GM13976 (cell line): Measurements from ENCODE around the gene PSMA6.
A peak's percentile ranks its signal among the peaks of the same experiment; 100 is the strongest.

Experiments
- DNase-seq: peaks from one replicate; pipeline ENCODE4 v3.0.0; 2012; ENCODE audit warnings: low spot score
- CTCF ChIP-seq: IDR thresholded peaks from 2 replicates; pipeline ENCODE4 v1.5.1; 2012; ENCODE audit warnings: borderline replicate concordance, mild to moderate bottlenecking; ENCODE audit not compliant: insufficient read depth; ENCODE audit errors: extremely low read depth, missing control alignments, control extremely low read depth
- in situ Hi-C: fragments of 300-500 bp; cut with MboI; formaldehyde crosslinking; loops from one replicate; pipeline ENCODE4 v1.12.0; 2022; ENCODE audit warnings: low sequenced_read_pairs, mixed read lengths, inconsistent platforms; ENCODE audit not compliant: unreplicated experiment

Gene PSMA6

GRCh38 chr14:35292051-35292769 lies at the start of gene PSMA6:
PSMA6 (plus strand) TSS chr14:35292382; CDS start chr14:35292477, 95 bp downstream.
- no peak for TF ChIP-seq CTCF
- in situ Hi-C loops = no loop called here

GRCh38 chr14:35242599-35243311 lies 49.4 kb upstream of the PSMA6 start:
- DNase-seq = no peak
- in situ Hi-C loops = no loop called here
- TF ChIP-seq CTCF = no peak

More at GRCh38 chr14:35292051-35292769, at the start of gene PSMA6:
- peak; percentile 94 for DNase-seq

DNA sequence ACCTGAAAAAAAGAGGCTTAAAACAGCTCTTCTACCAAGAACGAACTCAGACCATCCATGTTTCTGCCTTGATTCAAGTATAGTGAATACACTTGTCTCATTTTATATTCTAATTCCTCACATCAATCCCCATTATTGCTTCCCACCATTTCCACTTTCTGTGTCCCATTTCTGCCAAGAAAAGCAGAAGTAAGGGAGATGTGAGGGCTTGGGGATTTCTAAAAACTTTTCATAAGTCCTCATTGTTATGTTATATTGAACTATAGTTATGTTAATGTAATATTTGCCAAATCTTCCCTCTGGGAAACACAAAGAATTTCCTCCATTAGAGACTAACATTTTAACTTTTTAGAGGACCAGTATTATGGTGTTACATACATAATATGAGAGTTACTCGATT lies 48.2 kb upstream of the PSMA6 start:
- no peak for TF ChIP-seq CTCF
- DNase-seq = no peak
- in situ Hi-C loops = no loop called here

GRCh38 chr14:35244542-35244941 lies 47.6 kb upstream of the PSMA6 start:
- DNase-seq = no peak
- TF ChIP-seq CTCF = no peak

DNA sequence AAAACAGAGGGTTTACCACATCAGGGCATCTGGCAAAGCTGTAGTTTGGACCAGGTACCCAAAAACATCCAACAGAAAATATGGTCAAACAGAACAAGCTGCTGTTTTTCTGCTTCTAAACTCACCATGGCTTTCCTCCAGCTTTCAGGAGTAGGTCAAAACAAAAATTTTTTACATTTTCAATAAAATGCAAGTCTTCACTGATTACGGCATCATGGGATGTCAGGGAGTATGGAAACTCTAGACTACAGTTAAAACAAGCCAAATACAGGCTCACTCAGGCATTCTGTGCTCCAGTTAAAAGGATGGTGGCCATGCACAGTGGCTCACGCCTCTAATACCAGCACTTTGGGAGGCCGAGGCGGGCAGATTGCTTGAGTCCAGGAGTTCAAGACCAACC lies 47.1 kb upstream of the PSMA6 start:
- in situ Hi-C loops = no loop called here
- DNase-seq = no peak
- no peak for TF ChIP-seq CTCF

More at GRCh38 chr14:35244542-35244941, 47.6 kb upstream of the PSMA6 start:
- in situ Hi-C loops = no loop called here

DNA sequence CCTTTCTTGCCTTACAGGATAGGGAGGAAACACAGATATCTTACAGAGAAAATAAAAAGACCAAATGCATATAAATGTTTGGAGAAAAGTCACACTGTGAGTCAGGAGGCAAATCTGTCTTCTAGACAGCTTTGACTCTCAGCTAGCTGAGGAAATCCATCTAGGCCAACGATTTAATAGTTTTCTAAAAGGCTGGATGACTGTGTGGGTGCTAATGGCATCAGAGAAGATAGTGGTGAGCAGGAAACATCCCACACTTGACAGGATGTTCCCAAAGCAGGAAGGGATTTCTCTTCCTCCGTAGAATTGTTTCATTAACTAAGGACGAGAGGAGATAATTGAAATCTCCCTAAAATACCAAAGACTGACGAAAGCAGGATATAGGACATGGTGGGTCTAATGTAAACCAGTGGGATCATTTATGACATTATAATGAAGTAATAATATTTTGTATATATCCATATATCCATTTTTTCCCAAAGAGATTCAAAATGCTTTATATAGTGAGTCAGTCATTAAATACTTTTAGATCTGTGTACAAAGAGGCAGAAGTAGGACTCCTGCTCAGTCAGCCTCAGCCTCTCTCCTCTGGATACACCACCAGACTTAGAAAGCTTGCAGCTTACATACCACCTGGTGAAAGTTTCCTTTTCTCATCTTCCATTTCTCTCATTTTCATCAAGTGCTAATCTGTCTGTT lies 44.3 kb upstream of the PSMA6 start:
- DNase-seq = no peak
- no peak for TF ChIP-seq CTCF
- in situ Hi-C loops = no loop called here
